COLO829 (cell line): ENCODE measurements around the gene NPR3.

Experiments
- DNase-seq: peaks from one replicate; pipeline ENCODE4 v3.0.0; 2012; ENCODE audit warnings: low spot score

Gene NPR3

GRCh38 chr5:32712481-32713360, 1.6 kb downstream of the NPR3 start:
- DNase-seq, result no peak

DNA sequence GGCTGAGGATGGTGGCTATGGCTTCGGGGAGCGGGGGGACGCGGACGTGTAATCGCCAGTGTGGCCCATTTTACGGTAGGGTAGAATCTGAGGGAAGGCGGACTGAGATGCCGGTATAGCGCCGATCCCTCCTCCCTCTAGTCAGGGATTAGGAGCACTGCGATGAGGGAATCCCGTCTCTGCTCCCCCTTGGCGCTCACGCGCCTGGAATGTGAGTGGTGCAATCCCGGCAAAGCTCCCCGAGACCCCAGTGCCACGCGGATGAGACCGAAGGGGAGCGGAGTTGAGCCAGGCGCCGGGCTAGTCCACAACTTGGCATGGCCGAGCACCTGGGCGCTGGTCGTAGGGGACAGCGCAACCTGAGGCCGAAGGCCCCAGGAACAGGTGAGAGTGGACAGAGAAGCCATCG, 2.2 kb downstream of the NPR3 start:
- no peak for DNase-seq

GRCh38 chr5:32713770-32714381, 2.8 kb downstream of the NPR3 start:
- DNase-seq, result no peak

DNA sequence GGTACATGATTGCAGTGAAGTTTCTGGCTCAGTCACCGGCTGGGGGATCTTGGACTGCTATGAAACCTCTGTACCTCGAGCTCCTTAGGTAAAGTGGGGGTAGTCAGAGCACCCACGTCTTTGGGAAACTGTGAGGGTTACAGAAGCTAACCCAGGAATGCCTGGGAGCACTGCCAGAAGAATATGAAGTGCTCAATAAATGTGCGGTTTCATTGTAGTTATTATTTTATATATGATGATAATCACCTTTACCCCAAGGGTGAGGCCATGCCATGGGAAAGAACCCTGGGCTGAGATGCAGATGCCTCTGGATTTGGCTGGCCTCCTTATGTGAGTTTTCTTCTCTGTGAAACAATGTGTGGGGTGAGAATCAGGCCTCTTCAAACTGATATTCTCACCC, 3.7 kb downstream of the NPR3 start:
- no peak for DNase-seq

- no peak for DNase-seq
Measured at GRCh38 chr5:32720300-32720699, 9.2 kb downstream of the NPR3 start.

DNA sequence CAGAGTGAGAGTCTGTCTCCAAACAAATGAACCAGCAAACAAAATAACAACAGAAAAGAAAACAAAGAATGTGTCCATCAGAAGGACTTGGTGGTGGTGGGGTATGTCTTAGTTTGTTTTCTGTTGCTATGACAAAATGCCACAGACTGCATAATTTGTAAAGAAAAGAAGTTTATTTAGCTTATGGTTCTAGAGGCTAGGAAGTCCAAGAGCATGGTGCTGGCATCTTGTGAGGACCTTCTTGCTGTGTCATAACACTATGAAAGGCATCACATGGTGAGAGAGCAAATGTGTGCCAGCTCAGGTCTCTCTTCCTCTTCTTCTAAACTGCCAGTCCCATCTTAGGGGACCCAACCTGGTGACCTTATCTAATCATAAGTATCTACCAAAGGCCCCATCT, 10.5 kb downstream of the NPR3 start:
- DNase-seq, result no peak

- DNase-seq, result no peak
Measured at GRCh38 chr5:32722957-32723356, 11.8 kb downstream of the NPR3 start.

DNA sequence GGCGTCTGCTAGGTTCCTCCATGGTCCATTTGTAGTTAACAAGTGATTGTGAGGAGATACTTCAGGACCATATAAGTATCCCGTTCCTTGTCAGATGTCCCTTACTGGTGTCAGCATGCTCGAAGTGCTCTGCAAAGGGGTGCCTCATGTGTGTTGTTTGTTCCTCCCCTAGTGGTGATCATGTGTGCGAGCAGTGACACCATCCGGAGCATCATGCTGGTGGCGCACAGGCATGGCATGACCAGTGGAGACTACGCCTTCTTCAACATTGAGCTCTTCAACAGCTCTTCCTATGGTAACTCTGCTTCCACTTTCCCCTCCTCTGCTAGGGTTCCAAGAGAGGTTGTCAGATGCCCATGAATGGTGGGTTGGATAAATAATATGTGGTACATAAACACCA, 13.4 kb downstream of the NPR3 start:
- no peak for DNase-seq

DNA sequence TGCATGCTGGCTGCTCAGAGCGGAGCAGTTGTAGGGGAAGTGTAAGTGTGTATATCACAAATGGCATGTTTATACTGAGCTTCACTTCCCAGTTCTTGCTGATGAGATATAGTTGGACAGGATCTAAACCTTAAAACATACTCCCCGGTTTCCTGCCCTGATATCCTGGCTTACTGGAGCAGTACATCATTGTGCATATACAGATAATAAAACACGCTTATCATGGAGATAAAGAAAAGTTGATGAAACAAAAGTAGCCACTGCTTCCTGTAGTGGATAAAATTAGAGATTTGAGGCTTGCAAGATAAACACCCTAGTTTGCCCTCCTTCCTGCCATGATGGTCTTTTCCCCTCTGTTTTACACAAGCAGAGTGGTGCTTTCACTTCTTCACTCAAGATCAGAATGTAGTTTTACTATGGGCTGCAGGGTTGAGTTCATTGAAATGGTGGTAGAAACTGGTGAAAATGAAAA, 15.0 kb downstream of the NPR3 start:
- DNase-seq, result no peak

DNA sequence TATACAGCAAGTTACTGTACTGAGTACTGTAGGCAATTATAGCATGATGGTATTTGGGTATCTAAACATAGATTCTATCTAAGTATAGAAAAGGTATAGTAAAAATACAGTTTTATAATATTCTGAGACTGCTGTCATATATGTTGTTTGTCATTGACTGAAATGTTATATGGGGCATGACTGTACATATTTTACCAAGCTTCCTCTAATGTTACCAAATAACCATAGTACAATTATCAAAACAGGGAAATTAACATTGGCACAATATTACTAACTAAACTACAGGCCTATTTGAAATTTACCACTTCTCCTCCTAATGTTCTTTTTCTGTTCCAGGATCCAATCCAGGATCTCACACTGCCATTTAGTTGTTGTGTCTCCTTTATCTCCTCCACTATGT, 18.5 kb downstream of the NPR3 start:
- DNase-seq, result no peak

- DNase-seq, result no peak
Measured at GRCh38 chr5:32733590-32734340, 22.6 kb downstream of the NPR3 start.

GRCh38 chr5:32734827-32735378, 23.8 kb downstream of the NPR3 start:
- no peak for DNase-seq

- no peak for DNase-seq
Measured at GRCh38 chr5:32735512-32735911, 24.4 kb downstream of the NPR3 start.

DNA sequence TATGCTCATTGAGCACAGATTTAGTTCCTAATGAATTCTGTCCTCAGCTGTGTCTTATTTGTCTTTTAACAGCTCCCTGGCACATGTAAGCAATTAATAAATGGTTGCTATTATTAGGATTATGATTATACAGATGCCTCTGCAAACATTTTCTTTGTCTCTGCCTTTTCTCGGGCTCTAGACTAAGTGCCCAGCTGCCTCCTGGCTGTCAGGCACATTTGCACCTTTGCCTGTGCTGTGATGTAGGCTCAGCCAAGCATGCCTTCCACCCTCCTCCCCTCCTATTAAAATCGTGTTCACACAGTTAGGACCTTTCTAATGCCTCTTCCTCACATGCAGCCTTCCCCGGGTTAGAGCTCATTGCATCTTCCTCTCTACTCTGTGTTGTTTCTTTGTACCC, 25.7 kb downstream of the NPR3 start:
- DNase-seq, result no peak

DNA sequence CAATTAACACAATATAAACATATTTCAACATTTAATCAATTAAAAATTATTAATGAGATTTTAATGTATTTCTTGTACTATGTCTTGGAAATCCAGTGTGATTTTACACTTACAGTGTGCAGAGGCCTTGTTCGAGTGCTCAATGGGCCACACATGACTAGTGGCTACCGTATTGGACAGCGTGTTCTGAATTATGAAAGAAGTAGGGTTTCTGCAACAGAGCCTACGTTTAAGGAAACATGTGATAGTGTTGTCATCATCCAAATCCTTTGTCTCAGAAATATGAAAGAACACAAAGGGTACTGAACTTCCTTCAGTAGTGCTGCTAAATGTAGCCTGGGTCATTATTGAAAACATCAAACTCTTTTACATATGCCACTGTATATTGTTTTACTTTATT, 29.5 kb downstream of the NPR3 start:
- DNase-seq, result no peak

GRCh38 chr5:32745317-32745716, 34.2 kb downstream of the NPR3 start:
- no peak for DNase-seq

DNA sequence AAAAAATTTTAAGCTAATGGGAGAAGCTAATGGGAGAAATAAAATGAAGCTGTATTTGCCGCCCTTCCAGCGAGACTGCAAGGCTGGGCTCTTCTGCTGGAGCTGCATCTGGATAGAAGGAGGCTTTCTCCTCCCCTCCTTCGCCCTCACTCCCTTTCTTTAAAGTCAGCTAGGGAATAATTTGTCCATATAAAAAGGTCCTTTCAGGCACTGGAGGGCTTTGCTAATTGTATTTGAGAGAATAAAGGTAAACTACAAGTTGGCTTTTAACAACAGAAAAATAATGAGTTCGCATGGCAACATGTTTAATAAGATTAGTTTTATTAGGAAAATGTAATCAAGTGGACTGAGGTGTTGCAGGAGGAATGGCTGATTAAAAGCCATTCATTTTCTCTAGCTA, 41.3 kb downstream of the NPR3 start:
- DNase-seq, result no peak

GRCh38 chr5:32753051-32753450, 41.9 kb downstream of the NPR3 start:
- no peak for DNase-seq

DNA sequence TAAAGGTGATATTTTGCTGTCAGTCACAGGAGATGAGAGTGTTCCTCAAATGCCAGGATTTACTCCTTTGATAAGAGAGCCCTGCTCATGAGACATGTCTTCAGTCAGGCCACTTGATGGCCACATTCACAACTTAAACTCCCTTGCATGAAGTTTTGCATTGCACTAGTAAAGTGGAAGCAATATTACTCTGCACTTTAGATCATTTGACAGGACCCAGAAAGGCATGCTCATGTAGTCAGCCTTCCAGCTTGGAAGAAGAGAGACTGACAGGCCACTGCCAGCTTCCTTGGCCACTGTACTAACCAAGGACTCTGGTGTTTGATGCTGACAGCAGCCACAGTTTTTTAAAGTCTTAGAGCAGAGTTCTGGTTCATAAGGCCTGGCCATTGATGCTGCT, 42.6 kb downstream of the NPR3 start:
- DNase-seq, result no peak

DNA sequence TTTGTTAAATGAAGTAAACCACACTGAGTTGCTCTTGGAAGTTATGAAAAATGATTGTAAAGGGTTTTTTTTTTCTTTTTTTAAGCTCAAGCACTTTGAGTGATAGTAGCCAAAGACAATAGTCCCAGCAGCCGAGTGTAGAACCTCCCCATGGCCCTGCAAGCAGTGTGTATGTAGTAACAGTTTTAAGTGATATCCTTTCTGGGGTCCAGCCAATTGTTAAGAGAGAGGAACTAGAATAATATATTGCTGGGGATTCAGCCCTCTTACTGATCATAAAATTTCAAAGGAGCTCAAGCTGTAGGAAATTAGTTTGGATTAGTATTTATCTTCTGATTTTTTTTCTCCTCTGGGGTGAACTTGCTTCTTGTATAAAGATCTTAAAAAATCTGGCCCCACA, 43.2 kb downstream of the NPR3 start:
- DNase-seq, result no peak

- no peak for DNase-seq
Measured at GRCh38 chr5:32760091-32760509, 49.0 kb downstream of the NPR3 start.

- no peak for DNase-seq
Measured at GRCh38 chr5:32765266-32765665, 54.1 kb downstream of the NPR3 start.
